Left kidney (tissue), 2 donors: ENCODE measurements around the gene HRCT1. TPM values are rescaled to one million over a fixed set of nuclear protein-coding genes. Genes with fewer than 3 reads are reported as not detected.

Experiments used
- DNase-seq: peaks from one replicate; pipeline ENCODE4 v3.0.0-alpha.2; 2013
- polyA plus RNA-seq: library from polyadenylated mRNA; unstranded; fragments of 120-200 nt; gene quantifications from one replicate; pipeline ENCODE4 v1.2.1, GENCODE V29; 2013; ENCODE audit not compliant: insufficient read length

HRCT1 gene
- polyA plus RNA-seq, 1 donor: 0.30 TPM

GRCh38 chr9:35942286-35942685 is 36.3 kb downstream of the HRCT1 start:
- DNase-seq: no peak

GRCh38 chr9:35944173-35944572 is 38.2 kb downstream of the HRCT1 start:
- no peak for DNase-seq

GRCh38 chr9:35944841-35945240 is 38.8 kb downstream of the HRCT1 start:
- DNase-seq: no peak

GRCh38 chr9:35945341-35946018 is 39.5 kb downstream of the HRCT1 start:
- peak; percentile 82 for DNase-seq

- no peak for DNase-seq
Measured at GRCh38 chr9:35948451-35948850, 42.4 kb downstream of the HRCT1 start.

GRCh38 chr9:35948901-35949318 is 42.9 kb downstream of the HRCT1 start:
- no peak for DNase-seq

GRCh38 chr9:35951736-35952135 is 45.7 kb downstream of the HRCT1 start:
- no peak for DNase-seq

GRCh38 chr9:35952526-35953191 is 46.7 kb downstream of the HRCT1 start:
- no peak for DNase-seq

- peak; percentile 68 for DNase-seq
Measured at GRCh38 chr9:35954942-35955546, 49.0 kb downstream of the HRCT1 start.

GRCh38 chr9:35956651-35957050 is 50.6 kb downstream of the HRCT1 start:
- no peak for DNase-seq

Other genes with a start within 250 kb of the HRCT1 start
- gene RMRP, start 248.2 kb upstream of the HRCT1 start, polyA plus RNA-seq: not detected
- gene CCDC107, start 247.9 kb upstream of the HRCT1 start, polyA plus RNA-seq: 12.6 TPM
- 15.4 TPM for gene ARHGEF39, start 241.0 kb upstream of the HRCT1 start, polyA plus RNA-seq
- 0.58 TPM for gene CA9, start 232.3 kb upstream of the HRCT1 start, polyA plus RNA-seq
- 146 TPM for gene TPM2, start 216.3 kb upstream of the HRCT1 start, polyA plus RNA-seq
- 156 TPM for gene TLN1, start 174.0 kb upstream of the HRCT1 start, polyA plus RNA-seq
- gene CREB3, start 173.5 kb upstream of the HRCT1 start, polyA plus RNA-seq: 37.8 TPM
- 138 TPM for gene GBA2, start 157.0 kb upstream of the HRCT1 start, polyA plus RNA-seq
- 32.2 TPM for gene RGP1, start 156.9 kb upstream of the HRCT1 start, polyA plus RNA-seq
- gene MSMP, start 151.9 kb upstream of the HRCT1 start, polyA plus RNA-seq: not detected
- 36.8 TPM for gene NPR2, start 114.6 kb upstream of the HRCT1 start, polyA plus RNA-seq
- gene SPAG8, start 93.9 kb upstream of the HRCT1 start, polyA plus RNA-seq: 10.4 TPM
- gene HINT2, start 91.2 kb upstream of the HRCT1 start, polyA plus RNA-seq: 49.7 TPM
- 0.40 TPM for gene FAM221B, start 77.5 kb upstream of the HRCT1 start, polyA plus RNA-seq
- gene TMEM8B, start 77.0 kb upstream of the HRCT1 start, polyA plus RNA-seq: 27.7 TPM
- gene OR13J1, start 35.8 kb upstream of the HRCT1 start, polyA plus RNA-seq: not detected
- 1.4 TPM for gene SPAAR, start 3.3 kb downstream of the HRCT1 start, polyA plus RNA-seq
- gene OR2S2, start 52.0 kb downstream of the HRCT1 start, polyA plus RNA-seq: not detected
- 30.0 TPM for gene RECK, start 130.7 kb downstream of the HRCT1 start, polyA plus RNA-seq
- gene GLIPR2, start 230.5 kb downstream of the HRCT1 start, polyA plus RNA-seq: 39.3 TPM